HG02870 (cell line): ENCODE data around the gene APOBEC3B.
"Not testable (repeated sequence)": the region's sequence is repeated elsewhere in the genome, so short reads cannot be mapped to it uniquely, and the experiment has no call there.

ENCODE experiments used
- ATAC-seq: cut with Tn5 transposase; IDR thresholded peaks from one replicate; pipeline ENCODE4 v1.9.1; 2021; ENCODE audit warnings: mild to moderate bottlenecking, moderate library complexity; ENCODE audit not compliant: unreplicated experiment

APOBEC3B gene

DNA sequence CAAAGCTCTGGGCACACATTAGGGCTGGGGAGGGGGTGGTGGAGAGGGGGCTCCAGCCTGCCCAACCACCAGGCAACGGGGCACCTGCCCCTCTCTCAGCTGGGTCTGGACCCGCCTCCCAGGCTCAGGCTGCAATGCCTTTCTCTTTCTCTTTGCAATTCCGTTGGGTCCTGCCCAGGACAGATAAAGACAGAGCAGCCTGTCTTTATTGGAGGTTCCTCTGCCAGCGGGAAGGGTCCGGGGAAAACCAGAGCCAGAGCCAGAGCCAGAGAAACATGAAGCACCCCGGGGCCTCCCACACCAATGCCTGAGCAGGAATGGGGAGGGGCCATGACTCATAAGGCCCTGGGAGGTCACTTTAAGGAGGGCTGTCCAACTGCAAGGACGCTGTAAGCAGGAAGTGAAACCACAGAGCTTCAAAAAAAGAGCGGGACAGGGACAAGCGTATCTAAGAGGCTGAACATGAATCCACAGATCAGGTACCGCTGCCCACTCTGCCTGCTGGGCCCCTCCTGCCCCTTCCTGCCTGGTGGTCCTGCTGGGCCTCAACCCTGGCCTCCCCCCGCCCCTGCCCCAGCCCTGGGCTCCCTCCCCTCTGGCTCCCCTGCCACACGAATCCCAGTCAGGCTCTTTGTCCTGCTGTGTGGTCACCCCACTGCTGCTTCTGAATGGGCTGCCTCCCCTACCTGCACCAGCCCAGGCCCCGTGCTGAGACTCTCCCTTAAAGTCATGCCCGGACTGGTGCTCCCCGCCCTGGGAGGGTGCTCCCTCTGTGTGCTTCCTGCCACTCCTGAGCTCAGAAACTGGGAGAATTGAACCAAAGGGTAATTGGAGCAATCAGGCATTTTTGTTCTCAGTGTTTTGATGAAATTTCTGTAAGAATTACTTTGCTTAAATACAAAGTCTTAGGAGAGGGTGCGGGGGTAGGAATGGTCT, at the start of gene APOBEC3B:
Gene APOBEC3B, plus strand, starts transcription at position 356 of the 936 bp plus-strand sequence. Its CDS starts 107 bp downstream, at position 463.
- ATAC-seq, result peak; percentile 50

DNA sequence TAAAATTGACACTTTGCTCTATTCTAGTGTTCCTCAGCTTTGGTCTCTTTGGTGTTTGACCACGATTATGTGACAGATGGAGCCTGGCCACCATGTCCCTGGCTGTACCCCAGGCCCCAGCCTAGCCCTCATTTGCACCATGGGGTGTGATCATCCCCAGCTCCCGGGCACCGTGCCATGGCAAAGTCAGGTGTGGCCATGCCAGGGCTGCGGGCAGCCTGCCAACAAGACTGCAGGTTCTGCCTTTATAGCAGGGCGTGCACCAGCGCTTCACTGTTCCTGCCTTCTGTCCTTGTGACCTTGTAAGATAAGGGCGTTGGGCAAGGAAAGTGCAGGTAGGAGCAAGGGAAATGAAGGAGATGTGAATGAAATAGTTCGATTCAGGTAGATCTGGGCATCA, 47.1 kb upstream of the APOBEC3B start:
- ATAC-seq, result no peak

DNA sequence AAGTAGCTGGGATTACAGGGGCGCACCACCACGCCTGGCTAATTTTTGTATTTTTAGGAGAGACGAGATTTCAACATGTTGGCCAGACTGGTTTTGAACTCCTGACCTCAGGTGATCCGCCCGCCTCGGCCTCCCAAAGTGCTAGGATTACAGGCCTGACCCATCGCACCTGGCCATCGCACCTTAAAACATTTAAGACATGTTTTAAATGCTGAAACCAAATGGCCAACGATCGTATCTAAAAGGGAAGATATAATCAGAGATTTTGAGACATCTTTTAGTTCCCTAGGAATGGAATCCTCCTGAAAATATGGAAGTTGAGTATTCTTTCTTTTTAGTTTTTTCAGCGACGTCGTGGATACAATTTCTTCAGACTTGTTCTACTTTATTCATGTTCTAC, 46.5 kb upstream of the APOBEC3B start:
- no peak for ATAC-seq

DNA sequence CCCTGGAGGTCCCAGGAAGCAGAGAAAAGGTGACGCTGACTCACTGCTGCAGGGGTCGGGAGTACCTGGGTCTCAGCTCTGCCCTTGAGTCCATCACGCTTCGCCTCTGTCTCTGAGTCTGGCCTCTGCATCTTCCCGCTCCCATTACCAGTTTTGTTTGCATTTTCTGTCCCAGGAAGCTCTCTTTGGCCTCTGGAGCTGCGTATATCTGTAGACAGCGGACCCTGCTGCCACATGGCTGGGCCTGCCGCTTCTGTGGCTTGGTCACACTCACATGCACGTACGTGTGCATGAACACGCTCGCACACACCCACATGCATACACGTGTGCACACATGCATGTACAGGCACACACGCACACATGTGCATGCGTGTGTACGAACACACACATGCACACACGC, 45.6 kb upstream of the APOBEC3B start:
- no peak for ATAC-seq

DNA sequence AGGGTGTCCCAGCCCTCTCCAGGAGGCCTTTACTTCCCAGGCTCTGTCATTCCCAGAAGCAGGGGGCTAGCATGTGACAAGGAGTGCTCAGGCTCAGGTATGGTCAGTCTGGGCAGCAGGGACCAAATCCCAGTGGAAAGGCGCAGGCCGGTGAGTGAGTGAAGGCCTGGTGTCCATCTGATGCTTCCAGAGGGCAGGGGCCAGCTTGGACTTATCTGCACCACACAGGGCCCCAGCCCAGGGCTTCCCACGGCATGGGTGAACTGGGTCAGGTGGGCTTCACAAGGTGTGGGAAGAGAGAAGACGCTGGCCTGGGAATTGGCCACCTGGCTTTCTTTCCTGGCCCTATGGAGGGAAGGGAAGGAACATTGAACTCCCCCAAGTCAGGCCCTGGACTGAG, 45.1 kb upstream of the APOBEC3B start:
- ATAC-seq, result no peak

DNA sequence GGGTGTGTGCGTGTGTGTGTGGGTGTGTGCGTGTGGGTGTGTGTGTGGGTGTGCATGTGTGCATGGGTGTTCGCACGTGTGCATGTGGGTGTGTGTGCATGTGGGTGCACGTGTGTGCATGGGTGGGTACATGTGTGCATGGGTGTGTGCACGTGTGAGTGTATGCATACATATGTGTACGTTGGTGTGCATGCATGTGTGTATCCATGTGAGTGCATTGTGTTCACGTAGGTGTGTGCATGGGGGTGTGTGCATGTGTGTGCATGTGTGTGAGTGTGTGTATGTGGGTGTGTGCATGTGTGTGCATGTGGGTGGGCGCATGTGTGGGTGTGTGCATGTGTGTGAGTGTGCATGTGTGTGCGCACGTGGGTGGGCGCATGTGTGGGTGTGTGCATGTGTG, 44.6 kb upstream of the APOBEC3B start:
- no peak for ATAC-seq

DNA sequence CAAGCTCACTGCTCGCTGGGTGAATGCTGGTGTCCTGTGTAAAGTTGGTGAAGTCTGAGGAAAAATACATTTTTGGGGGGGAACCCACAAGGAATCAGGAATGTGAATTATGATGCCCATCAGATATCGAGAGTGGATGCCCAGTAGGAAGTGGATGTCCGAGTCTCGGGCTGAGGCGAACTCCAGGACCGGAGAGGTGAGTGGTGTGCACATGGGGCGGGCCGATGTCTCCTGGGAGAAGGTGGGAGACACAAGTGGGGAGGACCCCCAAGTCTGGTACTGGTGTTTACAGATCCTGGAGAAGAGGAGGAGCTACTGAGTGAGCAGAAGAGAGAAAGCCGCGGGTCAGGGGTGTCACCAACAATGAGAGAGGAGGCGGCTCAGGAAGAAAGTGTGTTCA, 43.9 kb upstream of the APOBEC3B start:
- ATAC-seq, result no peak

DNA sequence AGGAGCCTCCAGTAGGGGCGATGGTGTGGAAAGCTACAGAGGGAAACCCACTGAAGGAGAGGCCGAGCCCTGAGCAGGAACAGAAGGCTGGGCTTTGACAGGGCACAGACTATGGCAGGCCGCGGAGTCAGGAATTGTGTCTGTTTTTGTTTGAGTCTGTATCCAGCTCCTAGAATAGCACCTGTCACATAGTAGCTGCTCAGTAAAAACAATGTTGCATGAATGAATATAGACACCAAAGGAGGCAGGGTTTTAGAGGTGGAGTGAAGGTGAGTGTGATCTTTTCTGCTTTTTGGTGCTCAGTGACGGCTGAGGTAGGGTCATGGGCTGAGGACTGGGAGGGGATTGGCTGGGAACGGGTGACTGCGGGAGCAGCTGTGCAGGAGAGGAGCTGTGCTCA, 43.2 kb upstream of the APOBEC3B start:
- no peak for ATAC-seq

DNA sequence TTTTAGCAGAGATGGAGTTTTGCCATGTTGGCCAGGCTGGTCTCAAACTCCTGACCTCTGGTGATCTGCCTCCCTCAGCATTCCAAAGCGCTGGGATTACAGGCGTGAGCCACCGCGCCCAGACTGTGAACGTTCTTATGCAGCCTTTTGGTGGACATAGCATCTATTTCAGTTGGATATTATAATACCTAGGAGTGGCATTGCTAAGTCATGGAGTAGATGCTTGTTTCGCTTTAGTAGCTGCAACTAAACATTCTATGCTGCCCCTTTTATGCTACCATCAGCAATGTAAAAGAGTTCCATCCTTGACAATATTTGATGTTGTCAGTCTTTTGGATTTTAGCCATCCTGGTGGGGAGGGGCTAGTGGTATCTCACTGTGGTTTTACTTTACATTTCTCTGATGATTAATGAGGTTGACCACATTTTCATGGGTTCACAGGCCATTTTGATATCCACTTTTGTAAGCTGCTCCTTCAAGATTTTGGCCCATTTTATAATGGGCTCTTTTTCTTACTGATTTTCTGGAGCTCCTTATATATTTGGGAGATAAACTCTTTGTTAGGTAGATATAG, 41.2 kb upstream of the APOBEC3B start:
- no peak for ATAC-seq

DNA sequence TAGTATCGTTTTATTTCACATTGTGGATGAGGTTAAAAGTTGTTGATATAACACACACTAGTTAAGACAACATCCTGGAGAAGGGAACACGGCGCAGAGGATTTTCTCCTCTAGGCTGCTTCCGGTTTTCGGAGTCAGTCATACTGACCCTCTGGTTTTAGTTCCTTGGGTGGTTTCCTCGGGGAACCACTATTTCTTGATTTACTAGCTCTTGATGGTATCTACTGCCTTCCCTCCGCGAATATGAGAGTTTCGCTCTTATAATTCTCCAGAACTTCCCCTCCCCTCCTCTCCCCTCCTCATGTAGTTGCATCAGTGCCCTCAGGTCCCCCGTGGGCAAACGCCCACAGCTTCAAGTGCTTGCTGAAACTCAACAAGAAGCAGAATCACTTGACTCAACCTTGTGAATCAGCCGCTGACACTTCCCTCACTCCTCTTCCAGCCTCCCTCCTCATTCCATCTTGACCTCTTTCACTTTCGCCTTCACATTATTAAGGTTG, 40.6 kb upstream of the APOBEC3B start:
- no peak for ATAC-seq

DNA sequence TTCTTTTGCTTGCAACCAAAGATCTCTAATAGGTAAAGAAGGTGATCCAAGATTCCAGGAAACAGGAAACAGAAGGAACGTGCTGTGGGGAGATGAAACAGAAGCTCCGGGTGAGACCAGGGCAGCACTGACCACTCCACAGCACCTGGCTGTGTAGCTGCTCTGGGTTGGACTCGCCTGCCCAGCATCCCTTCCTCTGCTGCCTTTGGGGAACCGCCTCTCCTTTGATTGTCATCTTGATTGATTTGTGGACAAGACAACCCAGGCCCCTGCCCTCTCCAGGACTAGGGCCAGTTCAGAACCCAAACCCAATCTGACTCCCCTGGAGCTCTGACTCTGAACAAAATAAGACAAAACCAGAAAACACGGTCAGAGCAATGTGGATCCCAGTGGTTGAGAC, 39.4 kb upstream of the APOBEC3B start:
- no peak for ATAC-seq

DNA sequence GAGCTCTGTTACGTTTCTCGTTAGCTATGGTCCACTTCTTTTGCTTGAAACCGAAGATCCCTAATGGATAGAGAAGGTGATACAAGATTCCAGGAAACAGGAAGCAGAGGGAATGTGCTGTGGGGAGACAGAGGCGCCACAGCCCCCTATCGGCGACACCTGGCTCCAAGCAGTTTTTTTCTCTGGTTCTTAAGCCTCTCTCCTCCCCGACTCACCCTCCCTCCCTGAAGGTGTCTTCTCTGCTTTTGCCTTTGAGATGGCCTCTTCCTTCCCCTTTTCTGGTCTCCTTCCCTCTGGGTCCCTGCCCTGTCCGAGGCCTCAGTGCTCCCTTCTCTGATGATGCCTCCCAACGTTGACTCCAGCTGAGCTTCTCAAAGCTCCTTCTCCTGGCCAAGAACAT, 38.9 kb upstream of the APOBEC3B start:
- no peak for ATAC-seq

DNA sequence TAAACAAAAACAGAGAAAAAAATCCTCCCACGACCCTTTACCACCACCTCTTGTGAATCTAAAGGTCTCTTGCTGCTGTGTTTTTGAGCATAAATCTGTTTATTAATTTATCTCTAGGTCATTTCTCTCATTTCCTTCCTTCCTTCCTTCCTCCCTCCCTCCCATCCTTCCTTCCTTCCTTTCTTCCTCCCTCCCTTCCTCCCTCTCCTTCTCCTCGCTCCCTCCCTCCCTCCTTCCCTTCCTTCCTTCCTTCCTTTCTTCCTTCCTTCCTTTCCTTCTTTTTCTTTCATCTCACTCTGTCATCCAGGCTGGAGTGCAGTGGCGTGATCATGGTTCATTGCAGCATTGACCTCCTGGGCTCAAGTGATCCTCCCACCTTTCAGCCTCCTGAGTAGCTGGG, 38.3 kb upstream of the APOBEC3B start:
- no peak for ATAC-seq

DNA sequence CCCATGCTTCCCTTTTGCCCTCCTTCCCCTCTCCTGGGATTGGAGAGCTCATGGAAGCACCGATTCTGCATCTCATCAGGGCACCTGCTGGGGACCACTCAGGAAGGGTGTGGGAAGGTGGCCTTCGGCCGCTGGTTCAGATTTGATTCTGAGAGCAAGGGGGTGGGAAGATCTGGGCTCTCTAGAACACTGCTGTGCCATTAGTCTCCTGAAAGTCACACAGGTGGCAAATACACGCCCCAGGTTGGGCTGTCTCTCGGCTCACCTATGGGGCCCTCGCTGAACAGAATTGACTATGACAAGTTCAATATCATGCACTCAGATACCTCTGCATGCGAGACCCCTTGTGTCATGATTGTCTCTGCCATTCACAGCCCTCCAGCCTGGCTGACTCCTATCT, 37.5 kb upstream of the APOBEC3B start:
- no peak for ATAC-seq

DNA sequence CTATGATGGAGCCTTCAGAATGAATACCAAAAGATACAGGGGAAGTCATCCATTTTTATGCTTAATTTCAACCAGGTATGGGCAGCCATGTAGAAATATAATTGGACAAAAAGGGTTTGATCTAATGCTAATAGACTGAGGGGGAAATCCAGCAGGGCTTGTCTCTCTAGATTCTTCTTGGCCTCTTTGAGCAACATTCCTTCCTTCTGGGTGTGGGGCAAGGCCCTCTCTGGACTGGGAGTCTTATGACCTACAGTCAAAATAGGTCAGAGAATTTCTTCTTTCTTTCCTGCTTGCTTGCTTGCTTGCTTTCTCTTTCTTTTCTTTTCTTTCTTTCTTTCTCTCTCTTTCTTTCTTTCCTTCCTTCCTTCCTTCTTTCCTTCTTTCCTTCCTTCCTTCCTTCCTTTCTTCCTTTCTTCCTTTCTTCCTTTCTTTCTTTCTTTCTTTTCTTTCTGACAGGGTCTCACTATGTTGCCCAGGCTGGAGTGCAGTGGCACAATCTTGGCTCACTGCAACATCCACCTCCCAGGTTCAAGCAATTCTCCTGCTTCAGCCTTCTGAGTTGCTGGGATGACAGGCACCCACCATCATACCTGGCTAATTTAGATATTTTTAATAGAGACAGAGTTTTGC, 36.3 kb upstream of the APOBEC3B start:
- ATAC-seq, result not testable (repeated sequence)

DNA sequence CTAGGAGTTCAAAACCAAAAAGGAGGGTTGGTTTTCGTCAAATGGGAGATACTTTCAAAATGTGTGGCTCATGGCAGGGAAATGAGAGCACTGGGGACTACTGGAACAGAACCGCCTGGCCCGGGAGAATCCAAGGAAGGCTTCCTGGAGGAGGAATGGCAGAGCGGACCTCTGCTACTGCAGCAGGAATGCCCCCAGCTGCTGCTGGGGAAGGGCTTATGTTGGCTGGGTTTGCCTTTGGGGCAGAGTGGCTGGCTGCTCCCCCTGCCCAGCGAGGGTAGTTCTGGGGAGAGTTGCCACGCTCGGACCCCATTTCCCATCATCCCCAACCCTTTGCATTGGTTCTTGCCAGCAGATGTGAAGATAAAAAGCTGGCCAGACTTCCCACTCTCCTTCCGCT, 35.4 kb upstream of the APOBEC3B start:
- no peak for ATAC-seq

DNA sequence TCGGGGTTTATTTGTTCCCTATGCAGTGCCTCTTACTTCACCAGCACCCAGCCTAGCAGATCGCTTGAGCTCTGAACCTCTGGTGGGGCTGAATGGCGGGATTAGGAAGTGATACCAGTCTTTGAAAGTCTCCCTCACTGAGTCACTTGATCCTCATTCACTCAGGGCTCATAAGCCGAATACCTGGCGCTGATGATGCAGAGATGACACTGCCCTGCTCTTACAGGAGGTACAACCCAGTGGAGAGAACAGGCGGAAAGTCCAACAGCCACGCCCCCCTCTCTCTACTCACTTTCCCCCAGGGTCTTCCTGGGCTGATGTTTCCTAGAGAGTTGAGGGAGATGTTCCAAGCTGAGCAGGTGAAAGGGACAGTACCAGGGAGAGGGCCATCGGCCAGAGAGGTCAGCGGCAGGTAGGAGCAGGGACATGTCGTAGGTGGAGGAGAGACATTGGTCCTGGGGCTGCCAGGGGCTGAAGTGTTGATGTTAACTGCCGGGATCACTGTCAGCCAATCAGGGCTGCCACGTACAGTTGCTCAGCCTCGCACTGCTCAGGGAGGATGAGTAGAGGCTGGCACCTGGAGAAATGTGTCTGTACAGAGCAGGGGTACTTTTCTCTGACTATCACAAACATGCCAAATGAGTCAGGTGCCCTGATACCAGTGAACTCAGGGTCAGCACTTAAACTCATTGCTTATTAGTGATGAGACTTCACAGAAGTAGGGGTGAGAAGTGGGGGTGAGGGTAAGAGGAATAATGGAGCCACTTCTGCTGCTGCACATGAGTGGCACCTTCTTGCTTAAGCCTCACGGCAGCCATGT, 34.6 kb upstream of the APOBEC3B start:
- no peak for ATAC-seq

DNA sequence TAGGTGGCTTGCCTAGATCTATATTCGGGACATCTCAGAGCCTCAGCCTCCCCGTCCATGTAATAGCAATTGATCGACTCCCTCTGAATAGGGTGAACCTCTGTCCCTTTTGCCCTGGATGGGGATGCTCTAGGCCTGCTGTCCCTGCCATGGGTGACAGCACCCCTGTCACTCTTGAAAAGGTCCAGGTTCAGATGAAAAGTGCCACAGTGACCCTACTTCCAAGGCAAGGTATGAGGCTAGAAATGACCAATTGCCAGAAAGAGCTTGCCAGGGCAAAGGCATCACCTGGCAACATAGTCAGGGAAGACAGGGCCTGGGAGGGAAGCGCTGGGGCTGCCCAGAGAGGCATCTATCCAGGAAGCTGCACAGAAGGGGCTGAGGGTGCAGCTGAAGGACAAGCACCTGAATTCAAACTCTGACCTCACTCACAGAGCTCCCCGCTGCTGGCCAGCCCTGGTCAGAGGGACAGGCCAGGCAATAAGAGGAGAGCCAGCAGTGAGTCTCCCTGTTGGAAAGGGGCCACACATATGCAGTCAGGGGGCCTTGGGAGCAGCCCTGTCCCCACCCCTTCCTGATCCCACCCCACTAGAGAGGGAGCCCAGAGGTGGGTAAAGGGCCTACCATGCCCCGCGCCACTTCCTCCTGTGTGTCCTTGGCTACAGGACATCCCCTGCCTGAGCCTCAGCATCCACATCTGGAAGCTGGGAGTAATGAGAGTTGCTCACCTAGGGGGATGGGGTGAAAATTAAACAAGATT, 33.8 kb upstream of the APOBEC3B start:
- ATAC-seq, result no peak

DNA sequence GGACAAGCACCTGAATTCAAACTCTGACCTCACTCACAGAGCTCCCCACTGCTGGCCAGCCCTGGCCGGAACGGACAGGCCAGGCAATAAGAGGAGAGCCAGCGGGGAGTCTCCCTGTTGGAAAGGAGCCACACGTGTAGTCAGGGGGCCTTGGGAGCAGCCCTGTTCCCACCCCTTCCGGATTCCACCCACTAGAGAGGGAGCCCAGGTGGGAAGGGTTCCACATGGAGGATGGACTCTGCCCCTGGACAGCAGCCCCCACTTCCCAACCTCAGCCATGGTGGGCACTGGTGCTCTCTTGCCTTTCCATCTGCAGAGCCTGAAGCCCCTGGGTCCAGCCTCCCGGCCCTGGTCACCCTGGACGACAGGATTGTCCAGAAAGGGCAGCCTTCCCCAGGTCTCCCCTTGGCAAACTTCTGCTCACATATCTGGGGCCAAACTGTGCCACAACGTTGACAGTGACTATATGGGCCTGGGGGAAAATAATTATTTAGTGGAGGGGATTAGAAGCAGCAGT, 32.2 kb upstream of the APOBEC3B start:
- no peak for ATAC-seq
